Prostate gland (tissue), 2 donors: ENCODE results near the gene NME3.

Experiments
- CTCF ChIP-seq, 4 experiments: fragments of 200-600 bp in 2 of 4; fragments of 450-650 bp in 2 of 4; sonication (generic) in 2 of 4; IDR thresholded peaks; 1 replicate in 3 of 4; 2 replicates in 1 of 4; pipeline ENCODE4 v1.5.1; 2016 to 2019; ENCODE audit warnings: antibody characterized with exemption in 4 of 4, mild to moderate bottlenecking in 2 of 4, moderate library complexity in 2 of 4
- POLR2A ChIP-seq: fragments of 450-650 bp; IDR thresholded peaks from one replicate; pipeline ENCODE4 v1.6.1; 2016; ENCODE audit warnings: antibody characterized with exemption, mild to moderate bottlenecking

GRCh38 chr16:1775006-1775845 lies 3.9 kb upstream of the NME3 start:
- TF ChIP-seq CTCF (IDR thresholded peaks at IDR 0.05), result no peak
- no peak for TF ChIP-seq POLR2A
